GM12878 (cell line): Measurements from ENCODE around the gene CARD9. TPM values are rescaled to one million over a fixed set of nuclear protein-coding genes. Genes with fewer than 3 reads are reported as not detected.

Source experiments
- KDM1A ChIP-seq: fragments of 200-600 bp; sonication (generic); IDR thresholded peaks from 2 replicates; pipeline ENCODE4 v1.6.1; 2016; ENCODE audit warnings: borderline replicate concordance
- POLR2AphosphoS5 ChIP-seq: IDR thresholded peaks from 2 replicates; pipeline ENCODE4 v1.6.1; 2011; ENCODE audit warnings: mild to moderate bottlenecking, low read length, inconsistent platforms
- polyA plus RNA-seq, 11 experiments: library from polyadenylated mRNA; depleted of rRNA in 4 of 11; unstranded in 6 of 11; stranded (reverse) in 5 of 11; fragments of >200 nt; fragmentation: Nextera tagmentation in 4 of 11; fragmentation: Illumina TruSeq in 1 of 11; extraction: Ambion mirVana in 4 of 11; extraction: Trizol in 1 of 11; gene quantifications; 1 replicate in 1 of 11; 2 replicates in 10 of 11; pipeline versions ENCODE4 v1.2.1 to v1.2.3, GENCODE V29; 2011 to 2016; ENCODE audit warnings: inconsistent platforms in 2 of 11, missing spikeins in 2 of 11, low read depth in 1 of 11
- total RNA-seq, 4 experiments: library from RNA; depleted of rRNA in 3 of 4; stranded (reverse); fragments of >200 nt in 3 of 4; fragmentation: Illumina TruSeq in 1 of 4; extraction: Trizol in 1 of 4; gene quantifications; 2 replicates each; pipeline versions ENCODE4 v1.2.1 to v1.2.3, GENCODE V29; 2013 to 2021
- TF ChIP-seq, protein P1 (sequence below): fragments of 450-650 bp; formaldehyde crosslinking; IDR thresholded peaks from 2 replicates; pipeline ENCODE4 v1.5.0; 2022; ENCODE audit warnings: mild to moderate bottlenecking, missing genetic modification characterization
- TF ChIP-seq, protein P2 (sequence below): fragments of 450-650 bp; IDR thresholded peaks from 2 replicates; pipeline ENCODE4 v1.6.1; 2016; ENCODE audit warnings: mild to moderate bottlenecking, moderate library complexity, borderline replicate concordance
- TF ChIP-seq, protein P3 (sequence below): IDR thresholded peaks from 2 replicates; pipeline ENCODE4 v1.6.1; 2012; ENCODE audit warnings: low read depth, low read length, improper control_type of control experiment

The CARD9 gene
- total and polyA plus RNA-seq, 10 of the 15 experiments (the other 5 are each of a cell fraction or from before 2014, with no cell fraction given): 0.11 to 4.9 (median 1.8) TPM; not detected in 1

DNA sequence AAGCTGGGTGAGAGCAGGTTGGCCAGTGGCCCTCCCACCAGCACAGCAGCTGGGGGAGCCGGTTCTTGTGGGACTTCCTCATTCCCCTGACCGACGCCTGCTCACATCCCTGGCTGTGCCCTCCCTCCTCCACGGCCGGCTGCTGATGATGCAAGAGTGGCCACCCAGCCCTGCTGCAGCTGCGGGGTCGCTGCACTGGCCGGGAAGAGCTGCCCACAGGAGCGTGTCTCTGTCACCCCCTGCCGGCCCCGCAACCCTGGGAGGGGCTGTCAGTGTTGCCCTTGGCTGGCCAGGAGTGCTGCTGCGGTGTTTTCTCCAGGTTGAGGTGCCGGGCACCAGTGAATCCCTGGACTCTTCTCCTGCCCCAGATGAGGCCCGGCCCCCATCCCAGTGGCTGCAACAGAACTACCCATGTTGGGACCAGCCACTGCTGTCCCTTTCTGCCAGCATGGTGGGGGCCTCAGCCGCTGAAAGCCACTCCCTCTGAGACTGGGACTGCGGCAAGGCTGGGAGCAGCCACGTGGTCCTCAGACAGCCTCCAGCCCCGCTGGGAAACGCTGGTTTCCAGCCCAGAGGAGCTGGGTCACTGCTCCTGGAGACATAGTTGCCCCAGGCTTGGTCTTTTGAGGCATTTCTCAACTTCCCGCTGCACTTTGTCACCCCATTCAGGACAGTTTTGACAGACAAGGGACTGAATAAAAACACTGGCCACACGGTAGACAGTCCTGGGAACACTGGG is 739 bp downstream of the CARD9 start (continued):
- TF ChIP-seq, protein P1, sequence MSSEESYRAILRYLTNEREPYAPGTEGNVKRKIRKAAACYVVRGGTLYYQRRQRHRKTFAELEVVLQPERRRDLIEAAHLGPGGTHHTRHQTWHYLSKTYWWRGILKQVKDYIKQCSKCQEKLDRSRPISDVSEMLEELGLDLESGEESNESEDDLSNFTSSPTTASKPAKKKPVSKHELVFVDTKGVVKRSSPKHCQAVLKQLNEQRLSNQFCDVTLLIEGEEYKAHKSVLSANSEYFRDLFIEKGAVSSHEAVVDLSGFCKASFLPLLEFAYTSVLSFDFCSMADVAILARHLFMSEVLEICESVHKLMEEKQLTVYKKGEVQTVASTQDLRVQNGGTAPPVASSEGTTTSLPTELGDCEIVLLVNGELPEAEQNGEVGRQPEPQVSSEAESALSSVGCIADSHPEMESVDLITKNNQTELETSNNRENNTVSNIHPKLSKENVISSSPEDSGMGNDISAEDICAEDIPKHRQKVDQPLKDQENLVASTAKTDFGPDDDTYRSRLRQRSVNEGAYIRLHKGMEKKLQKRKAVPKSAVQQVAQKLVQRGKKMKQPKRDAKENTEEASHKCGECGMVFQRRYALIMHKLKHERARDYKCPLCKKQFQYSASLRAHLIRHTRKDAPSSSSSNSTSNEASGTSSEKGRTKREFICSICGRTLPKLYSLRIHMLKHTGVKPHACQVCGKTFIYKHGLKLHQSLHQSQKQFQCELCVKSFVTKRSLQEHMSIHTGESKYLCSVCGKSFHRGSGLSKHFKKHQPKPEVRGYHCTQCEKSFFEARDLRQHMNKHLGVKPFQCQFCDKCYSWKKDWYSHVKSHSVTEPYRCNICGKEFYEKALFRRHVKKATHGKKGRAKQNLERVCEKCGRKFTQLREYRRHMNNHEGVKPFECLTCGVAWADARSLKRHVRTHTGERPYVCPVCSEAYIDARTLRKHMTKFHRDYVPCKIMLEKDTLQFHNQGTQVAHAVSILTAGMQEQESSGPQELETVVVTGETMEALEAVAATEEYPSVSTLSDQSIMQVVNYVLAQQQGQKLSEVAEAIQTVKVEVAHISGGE (CRISPR knock-in tag): no peak
- TF ChIP-seq, protein P2, sequence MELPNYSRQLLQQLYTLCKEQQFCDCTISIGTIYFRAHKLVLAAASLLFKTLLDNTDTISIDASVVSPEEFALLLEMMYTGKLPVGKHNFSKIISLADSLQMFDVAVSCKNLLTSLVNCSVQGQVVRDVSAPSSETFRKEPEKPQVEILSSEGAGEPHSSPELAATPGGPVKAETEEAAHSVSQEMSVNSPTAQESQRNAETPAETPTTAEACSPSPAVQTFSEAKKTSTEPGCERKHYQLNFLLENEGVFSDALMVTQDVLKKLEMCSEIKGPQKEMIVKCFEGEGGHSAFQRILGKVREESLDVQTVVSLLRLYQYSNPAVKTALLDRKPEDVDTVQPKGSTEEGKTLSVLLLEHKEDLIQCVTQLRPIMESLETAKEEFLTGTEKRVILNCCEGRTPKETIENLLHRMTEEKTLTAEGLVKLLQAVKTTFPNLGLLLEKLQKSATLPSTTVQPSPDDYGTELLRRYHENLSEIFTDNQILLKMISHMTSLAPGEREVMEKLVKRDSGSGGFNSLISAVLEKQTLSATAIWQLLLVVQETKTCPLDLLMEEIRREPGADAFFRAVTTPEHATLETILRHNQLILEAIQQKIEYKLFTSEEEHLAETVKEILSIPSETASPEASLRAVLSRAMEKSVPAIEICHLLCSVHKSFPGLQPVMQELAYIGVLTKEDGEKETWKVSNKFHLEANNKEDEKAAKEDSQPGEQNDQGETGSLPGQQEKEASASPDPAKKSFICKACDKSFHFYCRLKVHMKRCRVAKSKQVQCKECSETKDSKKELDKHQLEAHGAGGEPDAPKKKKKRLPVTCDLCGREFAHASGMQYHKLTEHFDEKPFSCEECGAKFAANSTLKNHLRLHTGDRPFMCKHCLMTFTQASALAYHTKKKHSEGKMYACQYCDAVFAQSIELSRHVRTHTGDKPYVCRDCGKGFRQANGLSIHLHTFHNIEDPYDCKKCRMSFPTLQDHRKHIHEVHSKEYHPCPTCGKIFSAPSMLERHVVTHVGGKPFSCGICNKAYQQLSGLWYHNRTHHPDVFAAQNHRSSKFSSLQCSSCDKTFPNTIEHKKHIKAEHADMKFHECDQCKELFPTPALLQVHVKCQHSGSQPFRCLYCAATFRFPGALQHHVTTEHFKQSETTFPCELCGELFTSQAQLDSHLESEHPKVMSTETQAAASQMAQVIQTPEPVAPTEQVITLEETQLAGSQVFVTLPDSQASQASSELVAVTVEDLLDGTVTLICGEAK: no peak
- no peak for TF ChIP-seq KDM1A
- TF ChIP-seq POLR2AphosphoS5: 0 out of 2 replicates have a peak, but pooled peaks have one; percentile 31
- TF ChIP-seq, protein P3, sequence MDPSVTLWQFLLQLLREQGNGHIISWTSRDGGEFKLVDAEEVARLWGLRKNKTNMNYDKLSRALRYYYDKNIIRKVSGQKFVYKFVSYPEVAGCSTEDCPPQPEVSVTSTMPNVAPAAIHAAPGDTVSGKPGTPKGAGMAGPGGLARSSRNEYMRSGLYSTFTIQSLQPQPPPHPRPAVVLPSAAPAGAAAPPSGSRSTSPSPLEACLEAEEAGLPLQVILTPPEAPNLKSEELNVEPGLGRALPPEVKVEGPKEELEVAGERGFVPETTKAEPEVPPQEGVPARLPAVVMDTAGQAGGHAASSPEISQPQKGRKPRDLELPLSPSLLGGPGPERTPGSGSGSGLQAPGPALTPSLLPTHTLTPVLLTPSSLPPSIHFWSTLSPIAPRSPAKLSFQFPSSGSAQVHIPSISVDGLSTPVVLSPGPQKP: no peak
